Vagina (tissue), 2 donors: Measurements from ENCODE around the gene PZP. TPM values are rescaled to one million over a fixed set of nuclear protein-coding genes. Genes with fewer than 3 reads are reported as not detected.

Experiments used
- DNase-seq, 2 donors: peaks; one replicate each; pipeline ENCODE4 v3.0.0-alpha.2; 2017; ENCODE audit errors: extremely low spot score in 2 of 2
- H3K27ac ChIP-seq: fragments of 200-600 bp; sonication (generic); one replicate; pipeline ENCODE4 v1.5.1; 2019
- H3K27me3 ChIP-seq: fragments of 200-600 bp; sonication (generic); one replicate; pipeline ENCODE4 v1.5.1; 2019
- H3K36me3 ChIP-seq, 2 donors: fragments of 200-600 bp; sonication (generic); one replicate each; pipeline ENCODE4 v1.5.1; 2017 to 2019
- H3K4me1 ChIP-seq: fragments of 200-600 bp; sonication (generic); one replicate; pipeline ENCODE4 v1.5.1; 2019
- H3K4me3 ChIP-seq, 2 donors: fragments of 200-600 bp; sonication (generic); 1 replicate in 1 of 2; 2 replicates in 1 of 2; pipeline ENCODE4 v1.5.1; 2016 to 2019
- H3K9me3 ChIP-seq: fragments of 200-600 bp; sonication (generic); one replicate; pipeline ENCODE4 v1.5.1; 2019
- POLR2A ChIP-seq, 2 donors: fragments of 450-650 bp; IDR thresholded peaks; one replicate each; pipeline ENCODE4 v1.6.1; 2017; ENCODE audit warnings: antibody characterized with exemption in 2 of 2, mild to moderate bottlenecking in 2 of 2, moderate library complexity in 2 of 2
- POLR2AphosphoS5 ChIP-seq, 2 donors: sonication (generic); formaldehyde crosslinking; IDR thresholded peaks; one replicate each; pipeline ENCODE4 v1.9.0; 2017; ENCODE audit warnings: antibody characterized with exemption in 2 of 2, mild to moderate bottlenecking in 2 of 2, low read depth in 1 of 2; ENCODE audit not compliant: insufficient read depth in 1 of 2
- intact Hi-C: fragments of 100-400 bp; cut with DNase I; formaldehyde crosslinking; loops from one replicate; pipeline ENCODE4 v1.15.1; 2023
- total RNA-seq: library from RNA; depleted of rRNA; stranded (reverse); fragments of >200 nt; gene quantifications from one replicate; pipeline ENCODE4 v1.2.3, GENCODE V29; 2016
- TF ChIP-seq, protein P1 (sequence below), 3 experiments: fragments of 450-650 bp in 2 of 3; fragments of 200-600 bp in 1 of 3; sonication (generic) in 1 of 3; IDR thresholded peaks; one replicate each; pipeline ENCODE4 v1.5.1; 2017 to 2019; ENCODE audit warnings: antibody characterized with exemption in 3 of 3, mild to moderate bottlenecking in 2 of 3, moderate library complexity in 2 of 3

The PZP gene
- total RNA-seq, 1 donor from 2014 or later: not detected

DNA sequence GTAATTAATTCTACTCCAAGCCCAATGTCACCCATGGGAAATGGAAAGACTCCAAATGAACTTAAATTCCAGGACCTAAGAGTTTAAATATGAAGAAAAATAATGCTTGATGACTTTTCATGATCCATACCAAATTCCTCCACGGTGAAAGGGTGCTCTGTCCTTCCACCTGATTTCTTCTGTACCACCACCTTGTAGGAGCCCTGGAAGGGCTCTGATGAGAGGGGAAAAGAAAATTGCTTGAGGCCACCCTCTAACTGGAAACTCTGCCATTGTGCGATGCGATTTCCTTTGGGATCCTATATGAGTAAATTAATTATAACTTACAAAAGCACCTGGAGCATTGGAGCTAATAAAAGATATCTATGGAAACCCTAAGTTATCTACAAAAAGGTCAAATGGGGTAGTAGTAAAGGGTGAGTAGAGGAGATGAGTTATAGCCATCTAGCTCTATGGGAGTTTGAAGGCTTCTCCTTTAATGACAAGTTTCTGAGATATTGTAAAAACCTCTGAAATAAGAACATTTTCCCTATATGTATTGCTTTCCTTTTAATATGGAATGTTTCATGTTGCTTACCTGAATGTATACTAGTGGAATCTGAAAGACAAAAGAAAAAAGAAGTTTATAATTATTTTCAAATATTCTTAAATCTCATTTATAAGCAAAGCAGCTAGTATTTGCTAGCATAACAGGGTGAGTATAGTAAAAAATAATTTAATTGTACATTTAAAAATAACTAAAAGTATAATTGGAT is 98.3 kb downstream of the PZP start:
- peaks cover 6% of the 10 kb centered on the region for H3K4me1 ChIP-seq
- no peak overlapping the region for H3K27ac ChIP-seq
- intact Hi-C loops: no loop called here
- H3K36me3 ChIP-seq: peaks cover 0 to 6% of the 10 kb centered on the region in 2 donors
- no peaks in the 10 kb centered on the region for H3K27me3 ChIP-seq
- H3K9me3 ChIP-seq: no peaks in the 10 kb centered on the region
- no peak for DNase-seq
- no peak for TF ChIP-seq POLR2A (IDR thresholded peaks at IDR 0.05)
- TF ChIP-seq, protein P1, sequence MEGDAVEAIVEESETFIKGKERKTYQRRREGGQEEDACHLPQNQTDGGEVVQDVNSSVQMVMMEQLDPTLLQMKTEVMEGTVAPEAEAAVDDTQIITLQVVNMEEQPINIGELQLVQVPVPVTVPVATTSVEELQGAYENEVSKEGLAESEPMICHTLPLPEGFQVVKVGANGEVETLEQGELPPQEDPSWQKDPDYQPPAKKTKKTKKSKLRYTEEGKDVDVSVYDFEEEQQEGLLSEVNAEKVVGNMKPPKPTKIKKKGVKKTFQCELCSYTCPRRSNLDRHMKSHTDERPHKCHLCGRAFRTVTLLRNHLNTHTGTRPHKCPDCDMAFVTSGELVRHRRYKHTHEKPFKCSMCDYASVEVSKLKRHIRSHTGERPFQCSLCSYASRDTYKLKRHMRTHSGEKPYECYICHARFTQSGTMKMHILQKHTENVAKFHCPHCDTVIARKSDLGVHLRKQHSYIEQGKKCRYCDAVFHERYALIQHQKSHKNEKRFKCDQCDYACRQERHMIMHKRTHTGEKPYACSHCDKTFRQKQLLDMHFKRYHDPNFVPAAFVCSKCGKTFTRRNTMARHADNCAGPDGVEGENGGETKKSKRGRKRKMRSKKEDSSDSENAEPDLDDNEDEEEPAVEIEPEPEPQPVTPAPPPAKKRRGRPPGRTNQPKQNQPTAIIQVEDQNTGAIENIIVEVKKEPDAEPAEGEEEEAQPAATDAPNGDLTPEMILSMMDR (IDR thresholded peaks at IDR 0.05): no peak
- TF ChIP-seq POLR2AphosphoS5 (IDR thresholded peaks at IDR 0.05; ENCODE audit: insufficient read depth in 1 of 2, low read depth in 1 of 2): no peak
- H3K4me3 ChIP-seq: no peak overlapping the region

DNA sequence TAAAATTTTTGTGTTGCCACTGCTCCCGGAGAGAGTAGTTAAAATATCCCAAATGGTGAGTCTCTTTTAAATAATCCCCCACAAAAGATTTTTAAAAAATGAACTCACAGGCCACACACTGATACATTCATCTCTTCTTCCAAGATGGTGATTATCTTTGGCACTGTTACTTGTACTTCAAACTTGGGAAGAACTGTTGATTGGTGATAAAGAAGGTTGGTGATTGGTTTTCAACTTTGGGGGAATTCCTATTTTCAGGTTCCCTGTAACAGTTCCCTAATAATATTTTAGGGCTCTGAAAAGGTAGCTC is 99.0 kb downstream of the PZP start:
- DNase-seq: no peak
- Histone ChIP-seq H3K4me1 (peaks cover 6% of the 10 kb centered on the region), H3K4me3 (no peak overlapping the region), H3K9me3 (no peaks in the 10 kb centered on the region), H3K27me3 (no peaks in the 10 kb centered on the region), H3K27ac (no peak overlapping the region), H3K36me3 (peaks cover 0 to 6% of the 10 kb centered on the region in 2 donors)
- intact Hi-C loops: no loop called here
- TF ChIP-seq POLR2A (IDR thresholded peaks at IDR 0.05) (no peak), POLR2AphosphoS5 (IDR thresholded peaks at IDR 0.05; ENCODE audit: insufficient read depth in 1 of 2, low read depth in 1 of 2) (no peak)
- TF ChIP-seq, protein P1 (IDR thresholded peaks at IDR 0.05): no peak

DNA sequence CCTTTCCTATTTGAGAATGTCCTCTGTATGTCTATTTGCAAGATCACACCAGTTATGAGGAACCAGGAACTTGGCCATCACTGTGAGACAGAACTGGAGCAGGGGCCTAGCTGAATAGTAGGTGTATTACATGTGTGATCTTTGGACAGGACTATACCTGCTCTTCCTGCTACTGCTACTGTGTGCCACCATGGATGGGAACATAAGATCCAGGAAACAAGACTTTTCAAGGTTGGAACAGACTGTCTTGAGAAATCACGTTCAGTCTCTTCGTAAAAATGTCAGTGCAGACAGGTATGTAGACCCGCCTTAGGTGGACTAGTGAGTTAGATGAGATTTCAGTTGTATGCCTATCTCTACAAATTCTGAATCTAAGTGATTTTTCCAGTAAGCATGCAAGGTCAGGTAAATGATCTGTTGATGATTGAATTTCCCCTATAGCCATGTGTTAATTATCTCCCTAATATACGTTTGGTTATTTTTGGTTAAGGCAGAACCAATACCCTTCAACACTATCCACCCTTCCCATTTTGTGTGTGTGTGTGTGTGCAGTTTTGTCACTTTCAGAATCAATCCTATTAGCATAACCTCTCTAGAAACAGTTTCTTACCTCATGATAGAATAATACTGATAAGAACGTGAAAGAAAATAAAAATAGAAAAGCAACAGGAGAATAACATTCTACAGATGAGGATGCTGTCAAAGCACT is 99.5 kb downstream of the PZP start:
- no peak for TF ChIP-seq POLR2A (IDR thresholded peaks at IDR 0.05)
- no peak overlapping the region for H3K4me3 ChIP-seq
- intact Hi-C loops: no loop called here
- H3K9me3 ChIP-seq: no peaks in the 10 kb centered on the region
- H3K27ac ChIP-seq: no peak overlapping the region
- H3K4me1 ChIP-seq: peaks cover 4% of the 10 kb centered on the region
- H3K36me3 ChIP-seq: peaks cover 0 to 6% of the 10 kb centered on the region in 2 donors
- no peaks in the 10 kb centered on the region for H3K27me3 ChIP-seq
- no peak for DNase-seq

DNA sequence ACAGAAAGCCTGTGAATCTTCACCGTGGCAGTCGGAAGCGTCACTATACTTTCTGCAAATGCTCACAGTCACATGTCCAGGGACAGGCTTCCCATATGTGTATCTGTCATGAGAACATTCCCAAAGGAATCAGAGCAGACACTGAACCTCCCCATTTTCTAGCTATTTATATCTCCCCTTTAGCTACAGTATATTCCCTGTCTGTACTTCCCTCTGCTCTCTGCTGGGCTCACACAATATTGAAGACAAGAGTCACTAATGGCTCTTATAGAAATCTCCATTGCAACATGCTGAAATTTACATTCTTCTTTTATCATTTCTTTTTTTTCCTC is 100.7 kb downstream of the PZP start:
- Histone ChIP-seq H3K27me3 (no peaks in the 10 kb centered on the region), H3K4me1 (no peaks in the 10 kb centered on the region), H3K4me3 (no peak overlapping the region), H3K36me3 (peaks cover 0 to 6% of the 10 kb centered on the region in 2 donors), H3K27ac (no peak overlapping the region), H3K9me3 (no peaks in the 10 kb centered on the region)
- no peak for TF ChIP-seq POLR2AphosphoS5 (IDR thresholded peaks at IDR 0.05; ENCODE audit: insufficient read depth in 1 of 2, low read depth in 1 of 2)
- no peak for TF ChIP-seq POLR2A (IDR thresholded peaks at IDR 0.05)
- TF ChIP-seq, protein P1 (IDR thresholded peaks at IDR 0.05): no peak
- DNase-seq: no peak
- intact Hi-C loops: no loop called here

DNA sequence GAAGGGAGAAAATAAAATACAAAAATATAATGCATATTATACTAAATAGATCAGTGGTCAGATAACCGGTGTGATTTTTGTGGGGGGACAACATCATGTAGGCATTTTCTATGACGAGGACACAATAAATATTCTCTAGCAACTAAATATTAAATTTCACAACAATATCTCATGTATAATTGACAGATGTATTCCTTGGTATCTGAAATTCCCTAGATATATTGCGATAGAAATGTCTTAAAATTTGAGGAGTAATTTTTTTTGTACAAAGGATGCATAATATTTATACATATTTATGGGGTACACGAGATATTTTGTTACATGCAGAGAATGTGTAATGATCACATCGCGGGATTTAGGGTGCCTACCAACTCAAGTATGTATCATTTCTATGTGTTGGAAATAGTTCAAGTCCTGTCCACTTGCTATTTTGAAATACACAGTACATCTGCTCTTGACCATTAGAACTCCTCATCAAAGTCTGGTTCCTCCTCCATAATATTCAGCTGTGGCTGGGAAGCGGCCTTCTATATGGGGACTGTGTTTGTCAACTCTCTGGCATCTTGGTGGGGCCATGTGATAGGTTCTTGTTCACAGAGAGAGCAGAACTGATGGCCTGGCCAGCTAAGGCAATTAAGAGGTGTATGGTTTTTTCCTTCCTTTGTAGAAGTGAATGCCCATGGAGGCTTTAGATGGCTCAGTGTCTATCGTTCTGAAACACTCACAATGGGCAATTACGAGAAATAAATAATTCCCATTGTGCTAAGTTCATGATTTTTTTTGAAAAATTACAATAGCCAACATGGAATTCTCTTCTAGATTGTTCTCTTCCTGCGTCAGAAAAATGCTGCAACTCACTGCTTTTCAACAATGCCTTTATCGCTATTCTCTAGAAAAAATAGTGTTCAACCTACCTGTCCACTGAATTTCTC is 101.3 kb downstream of the PZP start:
- Histone ChIP-seq H3K36me3 (peaks cover 0 to 6% of the 10 kb centered on the region in 2 donors), H3K4me1 (no peaks in the 10 kb centered on the region), H3K27me3 (no peaks in the 10 kb centered on the region), H3K4me3 (no peak overlapping the region), H3K27ac (no peak overlapping the region), H3K9me3 (no peaks in the 10 kb centered on the region)
- DNase-seq: no peak
- TF ChIP-seq POLR2AphosphoS5 (IDR thresholded peaks at IDR 0.05; ENCODE audit: insufficient read depth in 1 of 2, low read depth in 1 of 2) (no peak), POLR2A (IDR thresholded peaks at IDR 0.05) (no peak)
- TF ChIP-seq, protein P1 (IDR thresholded peaks at IDR 0.05): no peak
- intact Hi-C loops: no loop called here
